Esophagus muscularis mucosa (tissue), 4 donors: ENCODE results near the gene SEC24D.

Experiments used
- CTCF ChIP-seq, 3 experiments: fragments of 200-600 bp in 2 of 3; fragments of 450-650 bp in 1 of 3; sonication (generic) in 2 of 3; IDR thresholded peaks; one replicate each; pipeline ENCODE4 v1.5.1; 2017 to 2019; ENCODE audit warnings: antibody characterized with exemption in 3 of 3, mild to moderate bottlenecking in 2 of 3, moderate library complexity in 1 of 3
- EP300 ChIP-seq: sonication (generic); formaldehyde crosslinking; IDR thresholded peaks from one replicate; pipeline ENCODE4 v1.6.1; 2017; ENCODE audit warnings: antibody characterized with exemption
- POLR2A ChIP-seq: fragments of 450-650 bp; IDR thresholded peaks from one replicate; pipeline ENCODE4 v1.6.1; 2017; ENCODE audit warnings: antibody characterized with exemption, moderate library complexity, mild to moderate bottlenecking, low read depth
- POLR2AphosphoS5 ChIP-seq, 2 donors: sonication (generic); formaldehyde crosslinking; IDR thresholded peaks; one replicate each; pipeline ENCODE4 v1.6.1; 2017; ENCODE audit warnings: antibody characterized with exemption in 2 of 2

GRCh38 chr4:118742050-118742449 lies 93.9 kb downstream of the SEC24D start:
- TF ChIP-seq CTCF (IDR thresholded peaks at IDR 0.05), result no peak
- no peak for TF ChIP-seq POLR2A
- TF ChIP-seq EP300, result no peak
- TF ChIP-seq POLR2AphosphoS5 (IDR thresholded peaks at IDR 0.05), result no peak
